NCI-H446 (cell line): ENCODE measurements around the gene CCDC158.
A peak's percentile ranks its signal among the peaks of the same experiment; 100 is the strongest.
"Not testable (repeated sequence)": the region's sequence is repeated elsewhere in the genome, so short reads cannot be mapped to it uniquely, and the experiment has no call there.

Experiments used
- DNase-seq, 2 experiments: peaks; one replicate each; lab custom pipeline; 2025; lab: John Stamatoyannopoulos, UW

CCDC158 gene

DNA sequence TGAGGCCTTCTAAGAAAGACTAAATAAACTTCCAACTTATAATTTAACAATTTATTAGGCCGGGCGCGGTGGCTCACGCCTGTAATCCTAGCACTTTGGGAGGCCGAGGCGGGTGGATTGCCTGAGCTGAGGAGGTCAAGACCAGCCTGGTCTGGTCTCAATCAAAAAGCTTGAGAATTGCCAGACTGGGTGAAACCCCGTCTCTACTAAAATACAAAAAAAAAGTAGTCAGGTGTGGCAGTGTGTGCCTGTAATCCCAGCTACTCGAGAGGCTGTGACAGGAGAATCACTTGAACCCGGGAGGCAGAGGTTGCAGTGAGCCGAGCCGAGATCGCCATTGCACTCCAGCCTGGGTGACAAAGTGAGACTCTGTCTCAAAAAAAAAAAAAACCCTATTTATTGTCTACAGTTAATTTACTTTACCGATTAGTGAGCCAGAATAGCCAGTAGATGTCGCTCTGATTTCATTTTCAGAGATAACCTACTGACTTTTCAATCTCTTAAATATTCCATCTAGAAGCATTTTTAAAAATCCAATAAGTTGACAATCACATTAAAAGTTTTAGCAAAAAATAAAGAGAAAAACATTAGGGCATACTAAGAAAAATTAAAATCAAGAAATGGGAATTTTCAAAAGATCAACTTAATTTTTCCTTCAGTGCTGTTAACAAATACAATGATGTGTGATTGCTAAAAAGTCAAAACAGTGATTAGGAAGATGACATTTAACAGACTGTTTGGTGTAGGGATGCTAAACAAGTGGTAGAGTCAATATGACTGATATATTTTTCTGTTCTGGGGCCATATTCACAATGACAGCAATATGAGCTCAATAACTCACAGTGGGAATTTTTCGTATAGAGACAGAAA, 9.8 kb upstream of the CCDC158 start:
- DNase-seq = peak in 1 of 2 experiments; percentile 57

DNA sequence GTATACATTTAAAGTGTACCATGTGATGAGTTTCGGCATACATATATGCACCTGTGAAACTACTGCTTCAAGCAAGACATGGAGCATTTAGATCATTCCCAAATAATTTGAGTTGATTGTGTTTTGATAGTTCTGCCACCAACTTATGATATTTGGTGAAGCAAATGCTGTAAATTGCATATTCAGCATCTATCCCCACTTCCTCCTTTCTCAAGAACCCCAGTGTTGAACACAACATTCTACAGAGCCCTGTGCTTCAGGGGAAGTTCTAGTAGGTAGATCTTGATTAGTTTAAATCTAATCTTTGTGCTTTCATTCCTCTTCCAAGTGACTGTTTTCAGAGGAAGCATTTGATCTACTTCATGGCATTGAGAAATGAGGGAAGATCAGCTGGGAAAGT, 8.7 kb upstream of the CCDC158 start:
- DNase-seq = no peak

DNA sequence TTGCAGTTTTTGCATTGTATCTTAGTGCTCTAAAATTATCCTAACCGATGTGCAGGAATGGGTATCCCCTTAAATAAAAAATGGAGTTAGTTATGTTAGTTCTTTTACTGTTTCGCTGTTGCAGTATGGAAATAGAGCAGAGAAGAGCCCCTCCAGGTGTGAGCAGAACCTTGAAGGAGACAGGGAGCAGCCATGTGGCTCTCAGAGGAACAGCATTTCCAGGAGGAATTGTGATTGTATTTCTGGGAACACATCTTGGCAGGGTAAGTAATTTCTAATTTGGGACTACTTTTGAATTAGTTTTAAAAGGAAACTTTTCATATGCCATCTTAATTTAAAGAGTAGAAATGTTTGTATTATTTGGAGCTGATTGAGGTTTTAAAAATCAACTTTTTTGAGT, 5.3 kb upstream of the CCDC158 start:
- DNase-seq = no peak

DNA sequence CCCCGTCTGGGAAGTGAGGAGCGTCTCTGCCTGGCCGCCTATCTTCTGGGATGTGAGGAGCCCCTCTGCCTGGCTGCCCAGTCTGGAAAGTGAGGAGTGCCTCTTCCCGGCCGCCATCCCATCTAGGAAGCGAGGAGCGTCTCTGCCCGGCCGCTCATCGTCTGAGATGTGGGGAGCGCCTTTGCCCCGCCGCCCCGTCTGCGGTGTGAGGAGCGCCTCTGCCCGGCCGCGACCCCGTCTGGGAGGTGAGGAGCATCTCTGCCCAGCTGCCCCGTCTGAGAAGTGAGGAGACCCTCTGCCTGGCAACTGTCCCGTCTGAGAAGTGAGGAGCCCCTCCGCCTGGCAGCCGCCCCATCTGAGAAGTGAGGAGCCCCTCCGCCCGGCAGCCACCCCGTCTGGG, 2.2 kb upstream of the CCDC158 start:
- DNase-seq = not testable (repeated sequence)

DNA sequence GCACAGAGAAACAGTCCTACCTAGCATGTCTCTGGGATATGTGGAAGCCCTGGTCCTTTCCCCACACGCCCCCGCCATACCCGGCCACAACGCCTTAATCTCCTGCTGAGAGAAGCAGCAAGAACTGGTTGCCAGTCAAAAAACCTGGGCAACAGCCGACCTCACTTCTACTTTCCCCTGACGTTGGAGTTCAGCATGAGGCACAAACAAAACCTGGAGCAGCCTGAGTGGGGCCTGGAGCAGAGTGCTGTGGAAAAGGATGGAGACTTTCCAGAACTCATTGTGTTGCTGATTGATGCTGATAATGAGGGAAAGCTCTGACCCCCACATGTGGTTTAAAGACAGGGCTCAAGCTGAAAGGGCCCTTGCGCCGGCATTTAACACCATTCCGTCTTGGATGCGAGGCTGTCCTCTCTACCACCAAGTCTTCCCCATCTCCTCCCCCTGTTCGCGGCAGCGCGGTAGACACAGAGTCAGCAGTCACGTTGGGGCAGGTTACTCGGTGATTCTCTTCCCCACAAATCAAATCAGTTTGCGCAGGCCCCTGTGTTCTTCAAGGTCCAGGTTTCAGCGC, 666 bp downstream of the CCDC158 start:
- peak in 1 of 2 experiments; percentile 18 for DNase-seq

DNA sequence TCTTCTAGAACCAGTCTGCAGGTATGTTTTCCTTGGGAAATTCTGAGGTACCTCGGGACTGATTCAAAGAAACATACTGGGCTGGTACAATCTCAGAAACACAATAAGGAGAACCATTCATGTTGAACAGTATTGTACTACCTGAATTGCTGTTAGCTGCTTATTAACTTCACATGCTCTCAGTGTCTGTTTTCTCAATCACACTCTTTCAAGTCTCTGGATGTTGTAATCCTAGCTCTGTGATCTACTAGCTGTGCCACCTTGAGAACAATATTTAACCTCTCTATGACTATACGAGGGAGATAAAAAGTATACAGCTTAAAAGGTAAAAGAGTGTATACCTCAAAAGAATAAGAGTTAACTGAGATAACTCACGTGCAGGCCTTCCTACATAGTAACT, 10.3 kb downstream of the CCDC158 start:
- no peak for DNase-seq

DNA sequence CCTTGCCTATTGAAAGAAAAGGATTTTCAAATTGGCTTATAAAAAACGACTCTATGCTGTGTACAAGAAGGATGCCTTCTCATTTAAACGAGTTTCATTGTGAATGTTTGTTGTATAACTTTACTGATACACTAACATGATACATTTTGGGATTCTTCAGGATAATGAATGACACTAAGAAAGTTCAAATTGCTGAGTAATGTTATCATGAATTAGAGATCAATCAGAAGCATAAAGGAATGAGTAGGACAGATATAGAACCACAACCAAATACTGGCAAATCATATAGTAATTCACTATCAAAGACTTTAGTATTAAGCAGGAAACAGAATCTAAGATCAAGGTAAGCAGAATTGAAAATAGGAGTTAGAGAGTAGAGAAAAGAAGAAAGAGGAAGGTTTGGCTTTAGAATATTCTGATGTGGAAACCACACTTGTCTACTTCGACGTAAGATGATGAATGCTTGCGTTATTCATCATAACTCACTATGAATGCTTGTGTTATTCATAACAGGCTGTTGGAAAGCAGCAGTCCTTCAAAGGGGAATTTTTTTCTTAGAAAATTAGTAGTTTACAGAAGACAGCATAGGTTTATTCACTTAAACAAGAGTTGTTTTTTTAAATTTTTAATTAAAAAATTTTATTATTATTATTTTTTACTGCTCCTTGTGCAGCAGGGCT, 13.4 kb downstream of the CCDC158 start:
- DNase-seq = no peak

DNA sequence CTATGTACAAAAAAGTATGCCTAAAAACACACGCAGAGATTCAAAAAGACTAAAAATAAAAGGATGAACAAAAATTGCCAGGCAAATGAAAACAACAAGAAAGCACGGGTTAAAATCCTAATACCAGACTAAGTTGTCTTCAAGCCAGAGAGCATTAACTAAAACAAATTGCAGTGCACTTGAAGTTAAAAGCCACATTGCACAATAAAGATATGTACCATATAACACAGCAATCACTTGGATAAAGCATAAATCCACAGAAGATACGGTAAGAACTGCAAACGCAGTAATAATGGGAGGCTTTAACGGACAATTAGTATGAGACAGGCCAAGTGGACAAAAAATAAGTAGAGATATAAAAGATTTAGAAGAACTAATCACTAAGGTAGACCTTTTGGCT, 14.9 kb downstream of the CCDC158 start:
- no peak for DNase-seq

DNA sequence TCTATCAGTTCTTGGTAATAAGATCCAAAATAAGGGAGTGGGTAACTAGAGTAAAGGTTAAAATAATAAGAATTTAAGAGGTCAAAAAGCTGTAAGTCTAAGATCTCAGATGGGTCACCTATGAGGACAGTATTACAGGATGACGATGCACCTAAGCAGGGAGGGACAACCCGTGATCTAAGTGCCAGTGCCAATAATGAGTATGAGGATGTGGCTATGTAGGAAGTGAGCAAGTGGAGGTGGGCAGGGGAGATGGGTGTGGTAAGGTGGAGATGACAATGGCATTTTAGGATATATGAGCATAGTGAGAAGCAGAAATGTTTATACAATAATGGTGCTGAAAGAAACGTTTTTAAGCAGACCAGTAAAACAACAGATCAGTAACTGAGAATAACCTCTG, 19.3 kb downstream of the CCDC158 start:
- no peak for DNase-seq

DNA sequence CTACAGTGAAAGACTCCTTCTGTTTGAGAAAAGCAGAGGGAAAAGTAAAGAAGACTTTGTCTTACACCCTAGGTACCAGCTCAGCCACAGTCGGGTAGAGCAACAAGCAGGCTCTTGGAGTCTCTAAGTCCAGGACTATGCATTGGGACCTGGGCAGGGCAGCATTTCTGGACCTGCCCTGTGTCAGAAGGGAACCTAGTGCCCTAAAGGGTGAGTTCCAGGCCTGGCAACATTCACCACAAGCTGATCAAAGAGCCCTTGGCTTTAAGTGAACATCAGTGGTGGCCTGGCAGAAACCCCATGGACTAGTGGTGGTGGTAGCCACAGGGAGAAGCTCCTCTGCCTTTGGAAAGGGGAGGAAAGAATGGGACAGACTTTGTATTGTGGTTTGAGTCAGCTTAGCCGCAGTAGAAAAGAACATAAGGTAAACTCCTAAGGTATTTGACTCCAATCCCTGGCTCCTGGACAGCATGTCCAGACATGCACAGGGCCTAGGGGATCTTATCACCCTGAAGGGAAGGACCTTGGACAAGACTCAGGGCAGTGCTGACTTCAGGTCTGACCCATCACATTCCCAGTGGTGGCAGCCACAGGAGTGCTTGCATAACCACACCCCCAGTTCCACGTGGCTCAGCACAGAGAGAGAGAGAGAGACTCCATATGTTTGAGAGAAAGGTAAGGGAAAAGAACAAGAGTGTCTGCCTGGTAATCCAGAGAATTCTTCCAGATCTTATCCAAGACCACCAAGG, 32.6 kb downstream of the CCDC158 start:
- DNase-seq = no peak

DNA sequence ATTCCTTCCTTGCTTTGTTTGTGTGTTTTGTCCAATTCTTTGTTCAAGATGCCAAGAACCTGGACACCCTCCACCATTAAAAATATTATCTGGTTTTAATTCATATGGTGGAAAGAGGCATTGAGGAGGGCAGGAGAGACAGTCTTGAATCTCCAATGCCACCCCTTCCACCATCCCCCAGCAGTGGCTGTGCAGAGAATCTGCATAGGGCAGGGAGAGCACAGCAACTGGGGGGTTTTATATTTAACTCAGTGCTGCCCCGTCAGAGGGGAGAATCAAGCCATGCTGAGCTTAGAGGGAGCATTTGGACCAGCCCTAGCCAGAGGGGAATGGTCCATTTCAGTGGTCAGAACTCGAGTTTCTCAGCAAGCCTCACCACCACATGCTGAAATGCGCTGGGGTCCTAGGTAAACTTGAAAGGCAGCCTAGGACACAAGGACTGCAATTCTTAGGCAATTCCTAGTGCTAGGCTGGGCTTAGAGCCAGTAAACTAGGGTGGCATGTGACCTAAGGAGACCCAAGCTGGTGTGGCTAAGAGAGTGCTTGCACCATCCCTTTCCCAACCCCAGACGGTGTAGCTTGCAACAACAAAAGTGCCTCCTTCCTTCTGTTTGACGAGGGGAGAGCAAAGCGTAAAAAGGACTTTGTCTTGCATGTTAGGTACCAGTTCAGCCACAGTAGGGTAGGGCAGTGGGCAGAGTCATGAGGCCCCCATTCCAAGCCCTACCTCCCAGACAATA, 34.2 kb downstream of the CCDC158 start:
- no peak for DNase-seq

DNA sequence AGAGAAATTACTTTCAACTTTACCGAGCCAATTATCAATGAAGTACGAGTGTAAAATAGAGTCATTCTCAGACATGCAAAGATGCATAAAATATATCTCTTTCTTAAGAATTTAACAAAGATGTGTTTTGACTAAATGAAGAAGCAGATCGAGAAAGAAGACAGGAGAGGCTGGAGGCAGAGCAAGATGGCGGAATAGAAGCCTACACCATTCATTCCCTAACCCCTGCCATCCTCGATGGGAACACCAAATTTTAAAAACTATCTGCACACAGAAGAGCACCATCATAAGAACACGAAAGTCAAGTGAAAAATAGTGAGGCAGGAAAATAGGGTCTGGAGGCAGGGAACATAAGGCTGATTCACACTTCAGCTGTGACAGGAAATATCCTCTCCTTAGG, 35.0 kb downstream of the CCDC158 start:
- no peak for DNase-seq

DNA sequence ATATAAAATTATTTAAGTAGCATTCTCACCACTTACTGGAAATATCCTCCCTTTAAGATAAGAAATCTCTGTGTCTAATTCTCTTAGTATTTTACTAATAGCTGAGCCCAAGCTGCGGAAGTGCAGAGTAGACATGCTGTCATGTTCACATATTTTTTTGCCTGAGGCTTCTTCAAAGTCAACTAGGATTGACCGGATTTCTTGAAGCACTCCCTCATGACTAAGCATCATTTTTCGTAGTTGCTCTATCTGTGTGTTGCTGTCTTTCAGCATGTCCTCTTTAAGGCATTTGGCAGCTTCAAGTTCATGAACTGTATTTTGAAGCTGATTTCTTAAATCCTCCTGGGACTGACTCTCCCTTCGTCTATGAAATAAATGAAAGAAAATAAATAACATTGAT, 36.9 kb downstream of the CCDC158 start:
- no peak for DNase-seq

DNA sequence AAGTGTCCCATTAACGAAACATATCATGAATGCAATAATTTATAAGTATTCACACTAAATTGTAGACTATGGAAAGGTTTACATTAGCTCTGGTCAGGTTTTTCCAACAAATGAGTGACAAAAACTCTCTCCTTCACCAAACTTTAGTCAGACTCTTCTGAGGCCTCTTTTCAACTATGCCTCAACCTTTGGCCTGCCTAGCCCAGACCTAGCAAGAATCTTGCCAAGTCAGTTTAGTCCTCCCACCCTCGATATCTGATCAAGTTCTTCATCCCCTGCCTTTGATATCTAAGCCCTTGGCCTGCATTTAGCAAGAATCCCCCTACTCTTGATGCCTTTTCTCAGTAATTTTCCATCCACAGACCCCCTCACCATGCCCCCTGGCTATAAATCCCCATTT, 37.9 kb downstream of the CCDC158 start:
- no peak for DNase-seq

DNA sequence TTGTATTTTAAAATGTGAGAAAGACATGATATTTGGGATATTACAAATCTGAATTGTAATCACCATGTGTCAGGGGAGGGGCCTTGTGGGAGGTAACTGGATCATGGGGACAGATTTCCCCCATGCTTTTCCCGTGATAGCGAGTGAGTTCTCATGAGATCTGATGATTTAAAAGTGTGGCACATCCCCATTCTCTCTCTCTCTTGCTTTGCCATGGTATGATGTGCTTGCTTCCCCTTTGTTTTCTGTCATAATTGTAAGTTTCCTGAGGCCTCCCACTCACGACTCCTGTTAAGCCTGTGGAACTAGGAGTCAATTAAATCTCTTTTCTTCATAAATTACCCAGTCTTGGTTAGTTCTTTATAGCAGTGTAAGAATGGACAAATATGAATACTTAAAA, 39.0 kb downstream of the CCDC158 start:
- no peak for DNase-seq

DNA sequence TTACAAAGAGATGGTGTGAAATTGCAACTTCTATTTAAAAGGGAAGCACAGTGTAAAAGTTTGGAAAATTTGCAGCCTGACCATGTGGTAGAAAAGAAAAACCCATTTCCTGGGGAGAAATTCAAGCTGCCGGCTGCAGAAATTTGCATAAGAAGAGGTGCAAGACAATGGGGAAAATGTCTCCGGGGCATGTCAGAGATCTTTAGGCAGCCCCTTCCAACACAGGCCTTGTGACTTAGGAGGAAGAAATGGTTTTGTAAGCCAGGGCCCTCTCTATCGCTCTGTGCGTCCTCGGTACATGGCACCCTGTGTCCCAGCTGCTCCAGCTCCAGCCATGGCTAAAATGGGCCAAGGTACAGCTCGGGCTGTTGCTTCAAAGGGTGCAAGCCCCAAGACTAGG, 40.4 kb downstream of the CCDC158 start:
- DNase-seq = no peak

DNA sequence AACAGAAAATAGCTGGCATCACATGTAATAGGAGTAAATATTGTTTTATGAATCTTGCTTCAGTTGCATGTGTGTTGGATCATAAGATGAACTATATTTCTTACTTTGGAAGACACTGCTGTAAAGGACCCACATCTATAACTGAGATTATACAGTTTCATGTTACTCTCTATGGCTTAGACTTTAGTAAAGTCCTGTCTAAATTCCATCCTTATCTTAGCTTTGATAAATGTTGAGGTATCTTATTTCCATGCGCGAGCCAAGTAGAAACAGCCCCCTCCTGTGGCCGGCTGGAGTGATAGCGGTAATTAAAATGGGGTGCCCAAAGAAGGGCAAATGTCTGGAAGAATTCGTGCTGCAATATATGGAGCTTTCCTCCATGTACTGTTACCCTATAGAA, 43.0 kb downstream of the CCDC158 start:
- DNase-seq = no peak

DNA sequence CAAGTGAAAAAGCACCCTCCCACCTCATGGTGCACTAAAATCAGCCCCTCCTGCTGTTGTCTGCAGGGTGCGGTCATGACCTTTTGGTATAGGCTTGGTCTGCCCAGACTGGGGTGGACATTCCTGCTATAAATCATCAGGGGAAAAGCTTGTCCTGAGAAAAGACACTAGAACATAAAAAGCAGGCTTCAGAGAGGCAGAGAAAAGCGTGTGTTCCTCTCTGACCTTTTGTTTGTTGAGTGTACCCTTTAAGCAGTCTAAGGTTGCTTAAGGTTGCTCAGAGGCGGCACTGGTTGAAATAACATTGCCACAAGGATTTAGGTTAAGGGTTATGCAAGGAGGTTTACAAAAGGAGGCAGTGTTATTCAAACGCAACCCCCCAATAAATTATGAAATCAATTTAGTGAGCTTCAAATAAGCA, 43.5 kb downstream of the CCDC158 start:
- DNase-seq = no peak

DNA sequence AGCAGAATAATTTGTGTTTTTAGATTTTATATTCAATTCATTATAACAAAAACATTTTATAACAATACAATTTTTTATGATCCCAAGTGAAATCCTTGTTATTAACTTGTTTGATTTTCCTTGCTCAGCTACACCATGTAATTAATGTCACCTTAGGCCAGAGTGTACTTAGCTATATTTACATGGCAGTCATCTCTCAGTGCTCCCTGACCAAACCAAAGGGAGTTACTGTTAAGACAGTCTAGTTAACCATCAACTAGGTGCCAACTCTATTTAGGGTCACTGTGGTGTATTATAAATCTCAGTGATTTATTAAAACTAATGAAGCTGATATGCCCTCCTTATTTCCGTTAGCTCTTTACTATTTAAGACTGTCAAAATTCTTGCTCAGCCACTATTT, 44.4 kb downstream of the CCDC158 start:
- no peak for DNase-seq

DNA sequence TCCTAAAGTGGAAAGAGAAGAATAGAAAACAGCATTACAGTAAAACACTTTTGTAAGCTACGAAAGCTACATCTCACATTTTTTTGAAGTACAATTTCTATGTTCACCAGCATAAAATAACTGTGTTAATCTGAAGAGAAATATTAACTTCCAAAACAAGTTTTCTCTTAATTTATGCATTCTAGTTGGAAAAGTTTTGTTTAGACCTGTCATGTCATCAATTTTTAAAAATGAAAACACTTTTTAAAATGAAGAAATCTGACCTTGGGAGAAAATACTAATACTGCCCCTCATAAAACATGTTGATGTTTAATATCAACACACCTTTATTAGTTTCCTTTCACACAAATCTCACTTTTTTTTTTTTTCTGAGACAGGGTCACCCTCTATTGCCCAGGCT, 45.2 kb downstream of the CCDC158 start:
- no peak for DNase-seq

DNA sequence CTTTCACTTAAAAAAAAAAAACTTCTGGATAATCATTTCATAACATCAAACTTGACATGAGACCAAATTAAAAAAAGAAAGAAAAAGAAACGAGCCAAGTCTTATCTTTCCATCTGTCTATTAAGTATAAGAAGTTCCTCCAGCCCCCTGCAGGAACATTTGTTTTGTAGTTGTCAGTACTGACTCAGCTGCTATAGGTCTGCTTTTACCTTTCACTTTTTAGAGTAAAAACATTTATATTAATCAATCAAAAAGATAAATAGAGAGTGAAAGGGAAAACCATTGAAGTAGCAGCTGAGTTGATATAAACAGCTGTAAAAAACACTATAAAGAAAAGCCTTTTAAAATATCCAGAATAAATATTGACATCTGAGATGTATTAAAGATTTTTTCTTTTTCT, 46.1 kb downstream of the CCDC158 start:
- DNase-seq = no peak
